HFFc6 (cell line): Measurements from ENCODE around the gene TRABD2A. TPM values are rescaled to one million over a fixed set of nuclear protein-coding genes. Genes with fewer than 3 reads are reported as not detected.

Experiments used
- DNase-seq: peaks from one replicate; pipeline ENCODE4 v3.0.0-alpha.2; 2018
- H3K27ac Mint-ChIP-seq: 2 replicates; pipeline ENCODE4 v1.8.0; 2020; ENCODE audit warnings: mild to moderate bottlenecking, mixed read lengths
- H3K27me3 Mint-ChIP-seq: 2 replicates; pipeline ENCODE4 v1.8.0; 2021; ENCODE audit warnings: mild to moderate bottlenecking, moderate library complexity, mixed read lengths; ENCODE audit not compliant: insufficient read depth
- H3K36me3 Mint-ChIP-seq: 2 replicates; pipeline ENCODE4 v1.8.0; 2021; ENCODE audit warnings: low read depth, mixed read lengths
- H3K4me1 Mint-ChIP-seq: 2 replicates; pipeline ENCODE4 v1.8.0; 2020; ENCODE audit warnings: low read depth, mixed read lengths
- H3K4me3 Mint-ChIP-seq: 2 replicates; pipeline ENCODE4 v1.8.0; 2020; ENCODE audit warnings: mild to moderate bottlenecking, moderate library complexity, mixed read lengths
- H3K9me3 Mint-ChIP-seq: 2 replicates; pipeline ENCODE4 v1.8.0; 2020; ENCODE audit warnings: mild to moderate bottlenecking, mixed read lengths
- total RNA-seq, 6 experiments: library from RNA; stranded (reverse); fragmentation: NEBNext Ultra II Directional; extraction: Animal tissue kit (Norgen Biotek cat#: 25700); gene quantifications; 2 replicates in 1 of 6; 3 replicates in 5 of 6; pipeline ENCODE4 v1.2.3, GENCODE V29; 2021
- TF ChIP-seq, protein P1 (sequence below): fragments of 200-600 bp; sonication (generic); IDR thresholded peaks from 2 replicates; pipeline ENCODE4 v1.5.0; 2021; ENCODE audit warnings: antibody characterized with exemption, mild to moderate bottlenecking

Gene TRABD2A
- total RNA-seq, 6 experiments from 2014 or later: 13.5 to 46.2 (median 41.9) TPM

GRCh38 chr2:84792856-84793522 lies 87.9 kb downstream of the TRABD2A start:
- no peaks in the 10 kb centered on the region for H3K27me3 Mint-ChIP-seq
- TF ChIP-seq, protein P1, sequence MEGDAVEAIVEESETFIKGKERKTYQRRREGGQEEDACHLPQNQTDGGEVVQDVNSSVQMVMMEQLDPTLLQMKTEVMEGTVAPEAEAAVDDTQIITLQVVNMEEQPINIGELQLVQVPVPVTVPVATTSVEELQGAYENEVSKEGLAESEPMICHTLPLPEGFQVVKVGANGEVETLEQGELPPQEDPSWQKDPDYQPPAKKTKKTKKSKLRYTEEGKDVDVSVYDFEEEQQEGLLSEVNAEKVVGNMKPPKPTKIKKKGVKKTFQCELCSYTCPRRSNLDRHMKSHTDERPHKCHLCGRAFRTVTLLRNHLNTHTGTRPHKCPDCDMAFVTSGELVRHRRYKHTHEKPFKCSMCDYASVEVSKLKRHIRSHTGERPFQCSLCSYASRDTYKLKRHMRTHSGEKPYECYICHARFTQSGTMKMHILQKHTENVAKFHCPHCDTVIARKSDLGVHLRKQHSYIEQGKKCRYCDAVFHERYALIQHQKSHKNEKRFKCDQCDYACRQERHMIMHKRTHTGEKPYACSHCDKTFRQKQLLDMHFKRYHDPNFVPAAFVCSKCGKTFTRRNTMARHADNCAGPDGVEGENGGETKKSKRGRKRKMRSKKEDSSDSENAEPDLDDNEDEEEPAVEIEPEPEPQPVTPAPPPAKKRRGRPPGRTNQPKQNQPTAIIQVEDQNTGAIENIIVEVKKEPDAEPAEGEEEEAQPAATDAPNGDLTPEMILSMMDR: no peak
- H3K27ac Mint-ChIP-seq: no peak overlapping the region
- H3K36me3 Mint-ChIP-seq: no peaks in the 10 kb centered on the region
- H3K4me3 Mint-ChIP-seq: no peak overlapping the region
- H3K4me1 Mint-ChIP-seq: peaks cover 15% of the 10 kb centered on the region
- H3K9me3 Mint-ChIP-seq: no peaks in the 10 kb centered on the region
- no peak for DNase-seq

DNA sequence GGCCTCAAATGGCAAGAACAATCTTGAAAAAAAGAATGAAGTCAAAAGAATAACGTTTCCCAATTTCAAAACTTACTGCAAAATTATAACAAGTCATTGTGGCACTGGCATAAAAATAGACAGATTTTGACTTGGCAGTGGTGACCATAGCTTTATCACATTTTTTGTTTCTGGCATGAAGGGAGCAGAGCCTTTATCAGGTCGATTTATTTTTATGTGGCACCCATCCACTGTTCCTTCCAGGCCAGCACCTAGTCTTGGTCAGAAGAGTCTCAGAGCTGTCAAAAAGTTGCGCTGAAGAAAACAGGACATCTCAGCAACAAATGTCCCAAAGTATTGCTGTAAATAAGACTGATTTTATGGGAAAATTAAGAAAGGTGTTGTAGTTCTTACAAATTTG lies 92.4 kb downstream of the TRABD2A start:
- Mint-ChIP-seq H3K4me1 (peaks cover 12% of the 10 kb centered on the region), H3K36me3 (no peaks in the 10 kb centered on the region), H3K27me3 (peaks cover 1% of the 10 kb centered on the region; the same call in 1 of the 2 replicates), H3K27ac (no peak overlapping the region), H3K9me3 (no peaks in the 10 kb centered on the region), H3K4me3 (no peak overlapping the region)
- TF ChIP-seq, protein P1: no peak
- DNase-seq: no peak

DNA sequence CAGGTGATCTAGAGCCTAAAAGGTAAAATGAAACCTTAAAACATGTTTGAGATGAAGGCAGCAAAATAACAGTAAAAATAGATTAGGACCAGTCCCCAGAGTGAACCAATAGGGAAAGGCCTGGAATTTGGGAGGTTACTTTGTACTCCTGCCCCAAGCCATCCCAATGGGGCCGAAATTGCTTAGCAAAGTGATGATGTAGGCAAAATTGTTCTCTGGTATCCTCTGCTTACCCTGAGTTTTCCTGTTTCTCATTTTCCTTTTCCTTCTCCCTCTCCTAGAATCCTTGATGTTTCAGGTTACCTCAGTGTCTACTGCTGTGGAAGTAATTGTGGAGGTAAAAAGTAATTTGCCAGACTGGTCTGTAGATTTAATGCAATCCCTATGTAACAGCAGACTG lies 92.9 kb downstream of the TRABD2A start:
- Mint-ChIP-seq H3K4me1 (peaks cover 12% of the 10 kb centered on the region), H3K4me3 (no peak overlapping the region), H3K9me3 (no peaks in the 10 kb centered on the region), H3K36me3 (no peaks in the 10 kb centered on the region), H3K27ac (no peak overlapping the region), H3K27me3 (peaks cover 1% of the 10 kb centered on the region; the same call in 1 of the 2 replicates)
- TF ChIP-seq, protein P1: no peak
- no peak for DNase-seq

DNA sequence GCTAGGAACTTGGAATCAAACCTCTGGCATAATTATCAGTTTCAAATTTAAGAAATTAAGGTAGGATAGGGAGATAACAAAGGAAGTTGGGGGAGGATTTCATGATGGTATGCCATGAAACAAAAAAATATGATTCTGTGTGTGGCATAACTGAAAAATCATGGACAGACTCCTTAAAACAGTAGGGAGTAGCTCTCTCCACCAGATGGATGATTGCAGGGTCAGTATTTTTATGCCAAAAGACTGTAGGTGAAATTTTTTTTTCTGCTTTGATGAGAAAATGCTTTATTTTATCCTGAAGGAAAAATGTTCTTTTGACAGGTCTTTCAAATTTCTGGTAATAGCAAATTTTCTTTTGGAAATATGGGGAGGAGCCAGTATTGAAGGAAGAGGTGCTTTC lies 94.3 kb downstream of the TRABD2A start:
- Mint-ChIP-seq H3K4me3 (no peak overlapping the region), H3K4me1 (peaks cover 19% of the 10 kb centered on the region), H3K27me3 (peaks cover 1% of the 10 kb centered on the region; the same call in 1 of the 2 replicates), H3K36me3 (no peaks in the 10 kb centered on the region), H3K27ac (no peak overlapping the region), H3K9me3 (no peaks in the 10 kb centered on the region)
- DNase-seq: no peak
- TF ChIP-seq, protein P1: no peak

DNA sequence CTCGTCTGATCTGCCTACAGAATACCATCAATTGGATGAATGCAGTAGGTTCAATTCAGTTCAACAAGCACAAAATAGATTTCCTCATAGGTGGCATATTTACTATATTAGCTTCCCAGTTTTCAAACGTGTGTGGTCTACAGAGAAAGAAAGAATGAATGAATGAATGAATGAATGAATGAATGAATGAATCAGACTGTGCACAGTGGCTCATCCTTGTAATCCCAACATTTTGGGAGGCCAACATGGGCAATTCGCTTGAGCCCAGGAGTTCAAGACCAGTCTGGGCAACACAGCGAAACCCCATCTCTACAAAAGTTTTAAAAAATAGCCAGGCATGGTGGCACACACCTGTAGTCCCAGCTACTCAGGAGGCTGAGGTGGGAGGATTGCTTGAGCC lies 94.9 kb downstream of the TRABD2A start:
- TF ChIP-seq, protein P1: no peak
- Mint-ChIP-seq H3K4me1 (peaks cover 19% of the 10 kb centered on the region), H3K27me3 (peaks cover 1% of the 10 kb centered on the region; the same call in 1 of the 2 replicates), H3K4me3 (no peak overlapping the region), H3K9me3 (no peaks in the 10 kb centered on the region), H3K36me3 (no peaks in the 10 kb centered on the region), H3K27ac (no peak overlapping the region)
- no peak for DNase-seq
